DMS53 treated with DMSO at 0.1 percent for 48 hours (cell line): ENCODE results near the gene DCAF5.

Source experiments
- DNase-seq: peaks from one replicate; lab custom pipeline; 2025; ENCODE audit not compliant: unreplicated experiment; lab: John Stamatoyannopoulos, UW

Gene DCAF5

DNA sequence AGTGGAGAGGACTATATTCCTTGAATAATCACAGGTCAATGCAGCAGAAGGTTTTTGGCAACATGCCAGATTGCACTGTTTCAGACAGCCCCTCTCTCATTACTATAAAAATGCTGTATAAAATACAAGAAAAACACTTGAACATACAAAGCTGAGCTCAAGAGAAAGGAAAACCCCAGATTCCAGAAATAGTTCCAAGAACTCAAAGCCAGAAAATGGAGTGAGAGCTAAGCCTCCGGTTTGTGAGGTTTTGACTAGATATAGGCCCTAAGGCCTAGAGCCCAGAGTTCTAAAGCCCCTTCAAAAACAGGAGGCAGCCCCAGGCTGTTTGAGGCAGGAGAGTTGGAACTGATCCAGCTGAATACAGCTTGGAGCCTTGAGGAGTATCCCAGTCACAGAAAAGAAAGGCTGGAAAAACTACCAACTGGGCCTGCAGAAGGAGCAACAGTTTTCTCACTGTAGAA lies 144.5 kb downstream of the DCAF5 start:
- DNase-seq, result no peak

- no peak for DNase-seq
These were observed 146.6 kb downstream of the DCAF5 start for GRCh38 chr14:69006346-69006745.

DNA sequence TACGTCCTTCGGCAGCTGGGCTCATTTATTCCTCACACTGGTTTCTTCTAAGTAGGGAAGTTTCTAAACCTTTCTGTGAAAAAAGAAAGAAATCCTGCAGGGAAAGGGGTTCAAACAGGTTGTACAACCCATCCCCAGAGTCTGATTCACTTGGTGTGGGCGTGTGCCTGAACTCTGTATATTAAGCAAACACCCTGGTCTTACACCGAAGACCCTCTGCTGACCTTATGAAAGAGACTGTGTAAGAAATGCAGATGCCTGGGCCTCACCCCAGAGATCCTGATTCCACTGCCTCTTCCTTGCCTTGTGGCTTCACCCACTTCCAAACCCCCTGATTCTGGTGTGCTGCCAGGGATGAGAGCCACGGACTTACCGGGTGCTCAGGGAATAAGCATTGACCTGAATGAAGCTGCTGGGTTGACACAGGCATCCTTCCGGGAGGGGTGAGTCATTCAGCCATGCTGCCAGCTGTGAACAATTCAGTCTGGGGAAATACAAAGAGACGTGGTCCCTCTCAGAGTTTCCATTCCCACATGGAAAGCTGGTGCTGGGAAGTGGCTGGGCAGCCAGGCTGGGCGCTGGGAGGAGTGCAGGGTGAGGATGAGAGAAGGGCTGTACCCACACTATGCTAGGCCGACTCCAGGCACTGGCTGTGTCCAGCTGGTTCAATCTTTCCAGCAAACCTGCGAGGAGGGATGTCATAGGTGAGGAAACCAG lies 147.3 kb downstream of the DCAF5 start:
- DNase-seq, result peak; percentile 60

DNA sequence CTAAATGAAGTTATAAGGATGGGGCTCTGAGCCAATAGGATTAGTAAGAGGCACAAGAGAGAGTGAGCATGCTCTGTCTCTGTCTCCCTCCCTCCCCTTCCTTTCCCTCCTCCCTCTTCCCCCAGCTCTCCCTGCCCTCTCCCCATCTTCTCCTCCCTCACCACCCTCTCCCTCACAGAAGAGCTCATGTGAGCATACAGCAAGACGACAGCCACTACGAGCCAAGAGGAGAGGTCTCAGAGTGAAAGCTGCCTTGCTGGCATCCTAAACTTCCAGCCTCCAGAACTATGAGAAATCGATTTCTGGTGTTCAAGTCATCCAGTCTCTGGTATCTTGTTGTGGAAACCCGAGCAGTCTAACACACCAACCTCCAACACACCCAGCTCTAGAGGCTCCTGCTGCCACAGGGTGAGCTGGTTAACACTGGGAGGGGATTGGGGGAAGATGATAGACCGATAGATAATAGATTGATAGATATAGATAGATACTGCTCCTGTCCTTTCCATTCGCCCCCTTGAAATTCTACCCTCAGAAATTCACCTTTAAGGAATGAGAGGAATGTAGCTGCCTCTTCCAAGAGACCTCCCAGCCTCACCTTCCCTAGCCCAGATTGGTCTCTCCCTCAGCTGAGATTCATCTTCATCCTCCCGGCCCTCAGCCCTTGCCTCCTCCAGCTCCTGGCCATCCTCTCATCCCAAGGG lies 148.0 kb downstream of the DCAF5 start:
- no peak for DNase-seq

DNA sequence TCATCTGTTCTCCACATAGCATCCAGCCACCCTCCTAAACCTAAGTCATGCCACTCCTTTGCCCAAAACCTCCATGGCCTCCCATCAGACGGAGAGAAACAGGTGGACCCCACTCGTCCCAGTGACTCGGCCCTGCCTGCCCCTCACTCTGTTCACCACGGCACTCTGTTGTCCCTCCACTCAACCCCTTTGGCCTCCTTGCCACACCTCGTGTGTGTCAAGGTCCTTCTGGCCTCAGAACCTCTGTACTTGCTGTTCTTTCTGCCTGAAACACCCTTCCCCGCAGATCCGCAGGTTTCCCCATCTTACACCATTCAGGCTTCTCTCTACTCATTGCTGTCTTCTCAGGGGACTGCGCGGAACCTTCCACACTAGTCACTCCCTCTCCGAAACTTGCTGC lies 149.3 kb downstream of the DCAF5 start:
- no peak for DNase-seq

DNA sequence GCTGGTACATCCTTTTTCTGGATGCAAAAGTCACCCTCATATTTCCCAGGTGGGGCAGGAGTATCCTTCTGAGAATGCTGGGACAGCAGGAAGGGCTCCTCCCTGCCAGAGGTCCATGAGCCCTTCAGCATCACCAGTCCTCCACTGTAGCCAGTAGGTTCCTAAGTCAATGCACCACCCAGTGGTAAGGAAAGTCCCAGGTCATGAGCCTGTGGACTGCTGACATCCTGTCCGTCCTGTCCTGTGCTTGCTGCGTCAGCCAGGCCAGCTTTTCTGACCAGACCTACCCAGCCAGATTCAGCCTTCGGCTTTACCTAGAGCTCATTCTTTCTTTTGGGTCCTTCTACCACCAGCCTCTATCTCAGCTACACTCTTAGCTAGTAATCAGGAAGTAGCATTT lies 150.8 kb downstream of the DCAF5 start:
- DNase-seq, result no peak

- no peak for DNase-seq
These were observed 151.5 kb downstream of the DCAF5 start for GRCh38 chr14:69001375-69001774.
